Fibroblast of lung (primary cell): ENCODE measurements around the gene JARID2. TPM values are rescaled to one million over a fixed set of nuclear protein-coding genes. Genes with fewer than 3 reads are reported as not detected.

Experiments
- DNase-seq, 2 donors: peaks; one replicate each; pipeline versions ENCODE4 v3.0.0 to v3.0.0-alpha.2; 2010; ENCODE audit warnings: low read depth in 2 of 2
- H2AFZ ChIP-seq: 2 replicates; pipeline ENCODE4 v1.5.1; 2012; ENCODE audit warnings: low read length, control low read depth, inconsistent platforms
- H3K27ac ChIP-seq: 2 replicates; pipeline ENCODE4 v1.5.1; 2011; ENCODE audit warnings: low read length, control low read depth; ENCODE audit not compliant: insufficient read depth
- H3K27me3 ChIP-seq: 2 replicates; pipeline ENCODE4 v1.5.1; 2011; ENCODE audit warnings: mild to moderate bottlenecking, low read length; ENCODE audit not compliant: control insufficient read depth, insufficient read depth
- H3K36me3 ChIP-seq: 2 replicates; pipeline ENCODE4 v1.5.1; 2011; ENCODE audit warnings: low read length; ENCODE audit not compliant: control insufficient read depth, insufficient read depth
- H3K4me1 ChIP-seq: 2 replicates; pipeline ENCODE4 v1.5.1; 2011; ENCODE audit warnings: low read length; ENCODE audit not compliant: control insufficient read depth, insufficient read depth; ENCODE audit errors: extremely low read depth
- H3K4me2 ChIP-seq: 2 replicates; pipeline ENCODE4 v1.5.1; 2011; ENCODE audit warnings: low read length, control low read depth; ENCODE audit not compliant: insufficient read depth; ENCODE audit errors: extremely low read depth
- H3K4me3 ChIP-seq, 4 experiments: fragments of 200-600 bp in 1 of 4; sonication (generic) in 1 of 4; replicated peaks in 1 of 4; 2 replicates each; pipeline ENCODE4 v1.5.1; 2011 to 2016; ENCODE audit warnings: low read length in 4 of 4, low read depth in 3 of 4, mild to moderate bottlenecking in 3 of 4, control low read depth in 2 of 4, inconsistent platforms in 1 of 4, mixed read lengths in 1 of 4; ENCODE audit not compliant: insufficient read depth in 1 of 4; ENCODE audit errors: control extremely low read depth in 1 of 4
- H3K79me2 ChIP-seq: 2 replicates; pipeline ENCODE4 v1.5.1; 2012; ENCODE audit warnings: mild to moderate bottlenecking, low read length, inconsistent platforms; ENCODE audit not compliant: control insufficient read depth, insufficient read depth
- H3K9ac ChIP-seq: 2 replicates; pipeline ENCODE4 v1.5.1; 2011; ENCODE audit warnings: mild to moderate bottlenecking, low read length, control low read depth; ENCODE audit not compliant: insufficient read depth
- H3K9me3 ChIP-seq: 2 replicates; pipeline ENCODE4 v1.5.1; 2012; ENCODE audit warnings: low read depth, low read length; ENCODE audit not compliant: control insufficient read depth, insufficient read depth
- H4K20me1 ChIP-seq: 2 replicates; pipeline ENCODE4 v1.5.1; 2011; ENCODE audit warnings: low read length; ENCODE audit not compliant: control insufficient read depth, insufficient read depth; ENCODE audit errors: extremely low read depth
- EZH2 ChIP-seq: IDR thresholded peaks from 2 replicates; pipeline ENCODE4 v1.5.1; 2012; ENCODE audit warnings: low read length, control low read depth, mild to moderate bottlenecking; ENCODE audit errors: missing control alignments
- polyA plus RNA-seq, 2 donors: library from polyadenylated mRNA; depleted of rRNA in 1 of 2; stranded (reverse) in 1 of 2; unstranded in 1 of 2; fragments of >200 nt; gene quantifications; 2 replicates each; pipeline ENCODE4 v1.2.1, GENCODE V29; 2011 to 2012; ENCODE audit warnings: missing spikeins in 1 of 2
- total RNA-seq: library from RNA; depleted of rRNA; stranded (reverse); fragments of >200 nt; gene quantifications from 2 replicates; pipeline ENCODE4 v1.2.1, GENCODE V29; 2014
- TF ChIP-seq, protein P1 (sequence below), 2 donors: IDR thresholded peaks in 1 of 2; conservative IDR thresholded peaks in 1 of 2; 1 replicate in 1 of 2; 2 replicates in 1 of 2; pipeline ENCODE4 v1.5.1; 2011 to 2012; ENCODE audit warnings: low read length in 2 of 2, control low read depth in 1 of 2, inconsistent platforms in 1 of 2, low read depth in 1 of 2, mild to moderate bottlenecking in 1 of 2

Gene JARID2
- total and polyA plus RNA-seq, 2 donors (not counting 1 experiment from before 2014, with no cell fraction given) = 5.0 to 8.2 TPM

DNA sequence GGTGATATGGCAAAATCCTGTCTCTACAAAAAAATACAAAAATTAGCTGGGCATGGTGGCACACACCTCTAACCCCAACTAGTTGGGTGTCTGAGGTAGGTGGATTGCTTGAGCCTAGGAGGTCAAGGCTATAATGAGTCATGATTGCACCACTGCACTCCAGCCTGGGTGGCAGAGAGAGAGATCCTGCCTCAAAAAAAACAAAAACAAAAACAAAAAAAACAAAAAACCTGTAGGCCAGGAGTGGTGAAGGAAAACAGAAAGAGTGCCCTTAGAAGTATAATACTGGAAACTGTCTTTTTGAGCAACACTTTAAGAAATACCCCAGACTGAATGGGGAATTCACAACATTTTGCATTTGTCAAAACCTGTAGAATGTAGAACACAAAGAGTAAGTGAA lies 85.3 kb downstream of the JARID2 start:
- Histone ChIP-seq H4K20me1 (no peaks in the 10 kb centered on the region), H3K9ac (no peak overlapping the region), H3K79me2 (peaks cover 16% of the 10 kb centered on the region), H3K27me3 (no peaks in the 10 kb centered on the region), H3K4me1 (peaks cover 24% of the 10 kb centered on the region), H3K4me2 (no peak overlapping the region), H3K36me3 (no peaks in the 10 kb centered on the region), H3K27ac (no peak overlapping the region), H3K4me3 (no peak overlapping the region), H3K9me3 (no peaks in the 10 kb centered on the region), H2AFZ (no peak overlapping the region)
- no peak for DNase-seq
- TF ChIP-seq, protein P1, sequence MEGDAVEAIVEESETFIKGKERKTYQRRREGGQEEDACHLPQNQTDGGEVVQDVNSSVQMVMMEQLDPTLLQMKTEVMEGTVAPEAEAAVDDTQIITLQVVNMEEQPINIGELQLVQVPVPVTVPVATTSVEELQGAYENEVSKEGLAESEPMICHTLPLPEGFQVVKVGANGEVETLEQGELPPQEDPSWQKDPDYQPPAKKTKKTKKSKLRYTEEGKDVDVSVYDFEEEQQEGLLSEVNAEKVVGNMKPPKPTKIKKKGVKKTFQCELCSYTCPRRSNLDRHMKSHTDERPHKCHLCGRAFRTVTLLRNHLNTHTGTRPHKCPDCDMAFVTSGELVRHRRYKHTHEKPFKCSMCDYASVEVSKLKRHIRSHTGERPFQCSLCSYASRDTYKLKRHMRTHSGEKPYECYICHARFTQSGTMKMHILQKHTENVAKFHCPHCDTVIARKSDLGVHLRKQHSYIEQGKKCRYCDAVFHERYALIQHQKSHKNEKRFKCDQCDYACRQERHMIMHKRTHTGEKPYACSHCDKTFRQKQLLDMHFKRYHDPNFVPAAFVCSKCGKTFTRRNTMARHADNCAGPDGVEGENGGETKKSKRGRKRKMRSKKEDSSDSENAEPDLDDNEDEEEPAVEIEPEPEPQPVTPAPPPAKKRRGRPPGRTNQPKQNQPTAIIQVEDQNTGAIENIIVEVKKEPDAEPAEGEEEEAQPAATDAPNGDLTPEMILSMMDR (conservative IDR thresholded peaks at IDR 0.05 in 1 of 2, IDR thresholded peaks at IDR 0.05 in 1 of 2; ENCODE audit: low read depth in 1 of 2, low read length in 2 of 2) = no peak
- no peak for TF ChIP-seq EZH2

DNA sequence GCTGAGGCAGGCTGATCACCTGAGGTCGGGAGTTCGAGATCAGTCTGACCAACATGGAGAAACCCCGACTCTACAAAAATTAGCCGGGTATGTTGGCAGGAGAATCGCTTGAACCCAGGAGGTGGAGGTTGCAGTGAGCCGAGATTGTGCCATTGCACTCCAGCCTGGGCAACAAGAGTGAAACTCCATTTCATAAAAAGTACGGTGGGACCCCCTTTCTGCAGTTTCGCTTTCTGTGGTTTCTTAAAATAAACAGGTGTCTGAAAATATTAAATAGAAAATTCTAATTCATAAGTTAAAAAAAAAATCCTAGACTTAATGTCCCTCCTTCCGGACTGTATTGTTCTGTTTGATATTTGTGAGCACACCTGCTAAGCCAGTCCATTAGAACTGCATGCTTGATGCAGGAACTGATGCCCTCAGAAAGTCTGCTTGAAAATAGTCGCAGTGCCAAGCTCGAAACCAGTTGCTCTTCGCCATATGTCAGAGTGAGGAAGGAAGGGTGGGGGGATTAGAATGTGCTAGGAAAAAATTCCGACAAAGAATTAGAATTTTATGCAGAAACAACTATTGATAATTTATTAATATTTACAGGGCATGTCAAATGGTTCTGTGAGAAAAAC lies 85.9 kb downstream of the JARID2 start:
- H3K27me3 ChIP-seq = no peaks in the 10 kb centered on the region
- H3K4me3 ChIP-seq = no peak overlapping the region
- no peak overlapping the region for H2AFZ ChIP-seq
- H3K79me2 ChIP-seq = peaks cover 13% of the 10 kb centered on the region
- H3K9me3 ChIP-seq = no peaks in the 10 kb centered on the region
- no peak for DNase-seq
- no peak for TF ChIP-seq EZH2
- TF ChIP-seq, protein P1 (conservative IDR thresholded peaks at IDR 0.05 in 1 of 2, IDR thresholded peaks at IDR 0.05 in 1 of 2; ENCODE audit: low read depth in 1 of 2, low read length in 2 of 2) = no peak
- no peaks in the 10 kb centered on the region for H4K20me1 ChIP-seq
- peaks cover 24% of the 10 kb centered on the region for H3K4me1 ChIP-seq
- no peaks in the 10 kb centered on the region for H3K36me3 ChIP-seq
- H3K9ac ChIP-seq = no peak overlapping the region
- no peak overlapping the region for H3K4me2 ChIP-seq
- H3K27ac ChIP-seq = no peak overlapping the region

DNA sequence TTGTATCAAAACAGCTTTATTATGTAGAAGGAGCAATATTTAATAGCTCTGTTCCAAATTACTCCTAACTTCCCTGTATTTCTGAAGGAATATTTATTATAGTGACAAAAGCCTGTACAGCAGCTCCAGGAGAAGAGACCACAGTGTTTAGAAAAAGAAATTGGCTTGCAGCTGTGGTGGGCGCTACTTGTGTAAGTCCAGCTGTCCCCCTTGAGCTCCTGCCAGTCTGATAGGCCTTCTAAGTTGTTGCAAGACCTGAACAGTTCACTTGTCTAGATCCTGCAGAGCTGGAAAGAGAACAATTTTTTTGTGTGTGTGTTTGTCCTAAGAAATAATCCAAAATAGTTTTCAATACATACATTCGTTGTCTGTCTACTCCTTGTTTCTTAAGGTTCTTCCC lies 86.6 kb downstream of the JARID2 start:
- Histone ChIP-seq H3K4me2 (no peak overlapping the region), H3K9ac (no peak overlapping the region), H3K79me2 (peaks cover 11% of the 10 kb centered on the region), H3K27me3 (no peaks in the 10 kb centered on the region), H3K36me3 (no peaks in the 10 kb centered on the region), H3K9me3 (no peaks in the 10 kb centered on the region), H3K27ac (no peak overlapping the region), H4K20me1 (no peaks in the 10 kb centered on the region), H2AFZ (no peak overlapping the region), H3K4me3 (no peak overlapping the region), H3K4me1 (peaks cover 24% of the 10 kb centered on the region)
- no peak for TF ChIP-seq EZH2
- TF ChIP-seq, protein P1 (conservative IDR thresholded peaks at IDR 0.05 in 1 of 2, IDR thresholded peaks at IDR 0.05 in 1 of 2; ENCODE audit: low read depth in 1 of 2, low read length in 2 of 2) = no peak
- DNase-seq = peak; percentile 23 to 92
